Sigmoid colon (tissue), 4 donors: ENCODE measurements around the gene TADA2A.

Experiments used
- CTCF ChIP-seq, 4 experiments: fragments of 450-650 bp in 3 of 4; fragments of 200-600 bp in 1 of 4; IDR thresholded peaks; one replicate each; pipeline ENCODE4 v1.5.1; 2016 to 2019; ENCODE audit warnings: antibody characterized with exemption in 4 of 4, mild to moderate bottlenecking in 3 of 4, moderate library complexity in 2 of 4
- POLR2A ChIP-seq, 2 donors: fragments of 450-650 bp; IDR thresholded peaks; one replicate each; pipeline ENCODE4 v1.6.1; 2016; ENCODE audit warnings: antibody characterized with exemption in 2 of 2, mild to moderate bottlenecking in 2 of 2, moderate library complexity in 2 of 2
- POLR2AphosphoS5 ChIP-seq, 4 donors: sonication (generic); formaldehyde crosslinking; IDR thresholded peaks; one replicate each; pipeline ENCODE4 v1.6.1; 2017; ENCODE audit warnings: antibody characterized with exemption in 4 of 4

GRCh38 chr17:37479025-37479424 lies 72.3 kb downstream of the TADA2A start:
- no peak for TF ChIP-seq CTCF (IDR thresholded peaks at IDR 0.05)
- TF ChIP-seq POLR2AphosphoS5 (IDR thresholded peaks at IDR 0.05), result no peak
- TF ChIP-seq POLR2A (IDR thresholded peaks at IDR 0.05), result no peak
